Fibroblast of lung (primary cell): Measurements from ENCODE around the gene SHFL. TPM values are rescaled to one million over a fixed set of nuclear protein-coding genes. Genes with fewer than 3 reads are reported as not detected.

Source experiments
- DNase-seq, 2 donors: peaks; one replicate each; pipeline versions ENCODE4 v3.0.0 to v3.0.0-alpha.2; 2010; ENCODE audit warnings: low read depth in 2 of 2
- H2AFZ ChIP-seq: 2 replicates; pipeline ENCODE4 v1.5.1; 2012; ENCODE audit warnings: low read length, control low read depth, inconsistent platforms
- H3K27ac ChIP-seq: 2 replicates; pipeline ENCODE4 v1.5.1; 2011; ENCODE audit warnings: low read length, control low read depth; ENCODE audit not compliant: insufficient read depth
- H3K27me3 ChIP-seq: 2 replicates; pipeline ENCODE4 v1.5.1; 2011; ENCODE audit warnings: mild to moderate bottlenecking, low read length; ENCODE audit not compliant: control insufficient read depth, insufficient read depth
- H3K36me3 ChIP-seq: 2 replicates; pipeline ENCODE4 v1.5.1; 2011; ENCODE audit warnings: low read length; ENCODE audit not compliant: control insufficient read depth, insufficient read depth
- H3K4me1 ChIP-seq: 2 replicates; pipeline ENCODE4 v1.5.1; 2011; ENCODE audit warnings: low read length; ENCODE audit not compliant: control insufficient read depth, insufficient read depth; ENCODE audit errors: extremely low read depth
- H3K4me2 ChIP-seq: 2 replicates; pipeline ENCODE4 v1.5.1; 2011; ENCODE audit warnings: low read length, control low read depth; ENCODE audit not compliant: insufficient read depth; ENCODE audit errors: extremely low read depth
- H3K4me3 ChIP-seq, 4 experiments: fragments of 200-600 bp in 1 of 4; sonication (generic) in 1 of 4; replicated peaks in 1 of 4; 2 replicates each; pipeline ENCODE4 v1.5.1; 2011 to 2016; ENCODE audit warnings: low read length in 4 of 4, low read depth in 3 of 4, mild to moderate bottlenecking in 3 of 4, control low read depth in 2 of 4, inconsistent platforms in 1 of 4, mixed read lengths in 1 of 4; ENCODE audit not compliant: insufficient read depth in 1 of 4; ENCODE audit errors: control extremely low read depth in 1 of 4
- H3K79me2 ChIP-seq: 2 replicates; pipeline ENCODE4 v1.5.1; 2012; ENCODE audit warnings: mild to moderate bottlenecking, low read length, inconsistent platforms; ENCODE audit not compliant: control insufficient read depth, insufficient read depth
- H3K9ac ChIP-seq: 2 replicates; pipeline ENCODE4 v1.5.1; 2011; ENCODE audit warnings: mild to moderate bottlenecking, low read length, control low read depth; ENCODE audit not compliant: insufficient read depth
- H3K9me3 ChIP-seq: 2 replicates; pipeline ENCODE4 v1.5.1; 2012; ENCODE audit warnings: low read depth, low read length; ENCODE audit not compliant: control insufficient read depth, insufficient read depth
- H4K20me1 ChIP-seq: 2 replicates; pipeline ENCODE4 v1.5.1; 2011; ENCODE audit warnings: low read length; ENCODE audit not compliant: control insufficient read depth, insufficient read depth; ENCODE audit errors: extremely low read depth
- EZH2 ChIP-seq: IDR thresholded peaks from 2 replicates; pipeline ENCODE4 v1.5.1; 2012; ENCODE audit warnings: low read length, control low read depth, mild to moderate bottlenecking; ENCODE audit errors: missing control alignments
- polyA plus RNA-seq, 2 donors: library from polyadenylated mRNA; depleted of rRNA in 1 of 2; stranded (reverse) in 1 of 2; unstranded in 1 of 2; fragments of >200 nt; gene quantifications; 2 replicates each; pipeline ENCODE4 v1.2.1, GENCODE V29; 2011 to 2012; ENCODE audit warnings: missing spikeins in 1 of 2
- total RNA-seq: library from RNA; depleted of rRNA; stranded (reverse); fragments of >200 nt; gene quantifications from 2 replicates; pipeline ENCODE4 v1.2.1, GENCODE V29; 2014
- TF ChIP-seq, protein P1 (sequence below), 2 donors: IDR thresholded peaks in 1 of 2; conservative IDR thresholded peaks in 1 of 2; 1 replicate in 1 of 2; 2 replicates in 1 of 2; pipeline ENCODE4 v1.5.1; 2011 to 2012; ENCODE audit warnings: low read length in 2 of 2, control low read depth in 1 of 2, inconsistent platforms in 1 of 2, low read depth in 1 of 2, mild to moderate bottlenecking in 1 of 2

SHFL gene
- total and polyA plus RNA-seq, 2 donors (not counting 1 experiment from before 2014, with no cell fraction given): 29.0 to 29.4 TPM

- Histone ChIP-seq H3K4me3 (no peak overlapping the region), H3K9me3 (no peaks in the 10 kb centered on the region), H3K36me3 (no peaks in the 10 kb centered on the region), H3K4me2 (no peak overlapping the region), H3K79me2 (no peaks in the 10 kb centered on the region), H3K9ac (no peak overlapping the region), H2AFZ (no peak overlapping the region), H4K20me1 (no peaks in the 10 kb centered on the region), H3K4me1 (peaks cover 10% of the 10 kb centered on the region), H3K27me3 (no peaks in the 10 kb centered on the region), H3K27ac (no peak overlapping the region)
- DNase-seq: no peak
- TF ChIP-seq, protein P1, sequence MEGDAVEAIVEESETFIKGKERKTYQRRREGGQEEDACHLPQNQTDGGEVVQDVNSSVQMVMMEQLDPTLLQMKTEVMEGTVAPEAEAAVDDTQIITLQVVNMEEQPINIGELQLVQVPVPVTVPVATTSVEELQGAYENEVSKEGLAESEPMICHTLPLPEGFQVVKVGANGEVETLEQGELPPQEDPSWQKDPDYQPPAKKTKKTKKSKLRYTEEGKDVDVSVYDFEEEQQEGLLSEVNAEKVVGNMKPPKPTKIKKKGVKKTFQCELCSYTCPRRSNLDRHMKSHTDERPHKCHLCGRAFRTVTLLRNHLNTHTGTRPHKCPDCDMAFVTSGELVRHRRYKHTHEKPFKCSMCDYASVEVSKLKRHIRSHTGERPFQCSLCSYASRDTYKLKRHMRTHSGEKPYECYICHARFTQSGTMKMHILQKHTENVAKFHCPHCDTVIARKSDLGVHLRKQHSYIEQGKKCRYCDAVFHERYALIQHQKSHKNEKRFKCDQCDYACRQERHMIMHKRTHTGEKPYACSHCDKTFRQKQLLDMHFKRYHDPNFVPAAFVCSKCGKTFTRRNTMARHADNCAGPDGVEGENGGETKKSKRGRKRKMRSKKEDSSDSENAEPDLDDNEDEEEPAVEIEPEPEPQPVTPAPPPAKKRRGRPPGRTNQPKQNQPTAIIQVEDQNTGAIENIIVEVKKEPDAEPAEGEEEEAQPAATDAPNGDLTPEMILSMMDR (conservative IDR thresholded peaks at IDR 0.05 in 1 of 2, IDR thresholded peaks at IDR 0.05 in 1 of 2; ENCODE audit: low read depth in 1 of 2, low read length in 2 of 2): no peak
- TF ChIP-seq EZH2: no peak
Observed at GRCh38 chr19:10100163-10100785, 14.2 kb downstream of the SHFL start.

GRCh38 chr19:10102787-10103236, 16.7 kb downstream of the SHFL start:
- no peak for DNase-seq
- Histone ChIP-seq H3K79me2 (peaks cover 17% of the 10 kb centered on the region), H3K4me3 (no peak overlapping the region), H3K36me3 (peaks cover 4% of the 10 kb centered on the region), H3K9ac (no peak overlapping the region), H3K27me3 (no peaks in the 10 kb centered on the region), H4K20me1 (no peaks in the 10 kb centered on the region), H3K27ac (no peak overlapping the region), H3K4me1 (peaks cover 6% of the 10 kb centered on the region), H3K9me3 (no peaks in the 10 kb centered on the region), H3K4me2 (no peak overlapping the region), H2AFZ (no peak overlapping the region)
- TF ChIP-seq EZH2: no peak
- TF ChIP-seq, protein P1 (conservative IDR thresholded peaks at IDR 0.05 in 1 of 2, IDR thresholded peaks at IDR 0.05 in 1 of 2; ENCODE audit: low read depth in 1 of 2, low read length in 2 of 2): no peak

GRCh38 chr19:10104130-10104513, 18.0 kb downstream of the SHFL start:
- DNase-seq: no peak
- TF ChIP-seq EZH2: no peak
- TF ChIP-seq, protein P1 (conservative IDR thresholded peaks at IDR 0.05 in 1 of 2, IDR thresholded peaks at IDR 0.05 in 1 of 2; ENCODE audit: low read depth in 1 of 2, low read length in 2 of 2): no peak

More at GRCh38 chr19:10104130-10104513, 18.0 kb downstream of the SHFL start:
- no peak overlapping the region for H2AFZ ChIP-seq
- H3K27ac ChIP-seq: no peak overlapping the region
- no peaks in the 10 kb centered on the region for H3K9me3 ChIP-seq
- no peaks in the 10 kb centered on the region for H3K27me3 ChIP-seq
- H3K4me2 ChIP-seq: no peak overlapping the region
- peaks cover 8% of the 10 kb centered on the region for H3K36me3 ChIP-seq
- peaks cover 22% of the 10 kb centered on the region for H3K79me2 ChIP-seq
- peaks cover 6% of the 10 kb centered on the region for H3K4me1 ChIP-seq
- no peak overlapping the region for H3K9ac ChIP-seq
- H3K4me3 ChIP-seq: no peak overlapping the region
- H4K20me1 ChIP-seq: no peaks in the 10 kb centered on the region
